ENCODE data around the gene SLC30A7.

GRCh38 chr1:100860397-100860991 is 35.4 kb upstream of the SLC30A7 start:
- TF ChIP-seq CTCF (conservative IDR thresholded peaks at IDR 0.05) (no peak), ZFX (IDR thresholded peaks at IDR 0.05) (no peak)

Measured in C4-2B (cell line).